H4 (cell line): ENCODE results near the gene PRKAR1A. TPM values are rescaled to one million over a fixed set of nuclear protein-coding genes. Genes with fewer than 3 reads are reported as not detected.
"Not testable (repeated sequence)": the region's sequence is repeated elsewhere in the genome, so short reads cannot be mapped to it uniquely, and the experiment has no call there.

Experiments used
- DNase-seq: peaks from one replicate; pipeline ENCODE4 v3.0.0-alpha.2; 2015; ENCODE audit warnings: low spot score
- total RNA-seq: library from RNA; depleted of rRNA; stranded (reverse); fragments of >200 nt; shearing (Covaris generic); gene quantifications from 2 replicates; pipeline ENCODE4 v1.2.3, GENCODE V29; 2014

PRKAR1A gene
- total RNA-seq, 1 experiment from 2014 or later: 207 TPM

DNA sequence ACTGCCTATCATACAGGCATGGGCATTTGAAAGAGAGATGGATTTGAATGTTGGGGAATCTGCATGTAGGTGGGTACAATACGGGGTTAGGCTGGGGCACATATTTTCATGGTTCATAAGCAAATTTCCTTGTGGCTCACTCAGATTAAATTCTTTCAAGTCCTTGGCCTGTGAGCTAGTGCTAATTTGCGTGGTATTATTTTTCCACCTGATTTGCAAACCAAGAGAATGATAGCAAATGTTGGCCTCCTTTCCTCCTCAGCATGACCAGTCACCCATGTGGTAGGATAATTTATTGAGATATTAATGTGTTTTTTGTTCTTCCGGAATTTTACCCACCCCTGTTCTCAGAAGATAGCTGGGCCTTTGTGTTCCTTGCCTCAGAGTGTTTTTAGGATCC is 66.0 kb downstream of the PRKAR1A start:
- no peak for DNase-seq

DNA sequence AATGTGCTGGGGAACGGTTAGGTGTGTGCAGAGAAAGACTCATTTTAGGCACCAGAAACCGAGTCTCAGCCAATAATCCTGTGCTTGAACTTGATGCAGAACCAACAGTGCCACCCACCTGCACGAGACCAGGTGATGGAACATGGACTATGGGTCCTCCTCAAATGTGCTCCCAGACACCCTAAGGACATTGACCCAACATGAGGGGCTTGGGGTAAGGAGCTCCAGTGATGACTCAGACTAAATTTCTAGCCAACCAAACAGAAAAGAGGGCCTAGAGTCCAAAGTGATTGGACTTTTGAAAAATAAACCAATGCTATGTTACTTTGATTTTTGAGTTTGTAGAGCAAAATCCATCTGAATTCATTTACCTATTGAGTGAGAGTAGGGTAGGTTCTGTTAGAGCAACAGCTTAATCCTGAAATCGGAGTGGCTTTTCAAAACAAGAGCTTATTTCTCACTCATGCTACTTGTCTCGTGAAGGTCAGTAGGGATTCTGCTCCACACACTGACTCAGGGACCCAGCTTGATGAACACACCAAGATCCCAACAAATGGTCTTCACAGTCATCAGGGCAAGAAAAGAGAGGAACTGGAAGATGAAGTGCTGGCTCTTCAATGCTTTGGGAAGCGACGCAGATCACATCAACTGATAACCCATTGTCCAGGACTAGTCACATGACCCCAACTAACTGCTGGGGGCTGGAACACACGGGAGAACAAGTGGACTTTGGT is 67.1 kb downstream of the PRKAR1A start:
- no peak for DNase-seq

DNA sequence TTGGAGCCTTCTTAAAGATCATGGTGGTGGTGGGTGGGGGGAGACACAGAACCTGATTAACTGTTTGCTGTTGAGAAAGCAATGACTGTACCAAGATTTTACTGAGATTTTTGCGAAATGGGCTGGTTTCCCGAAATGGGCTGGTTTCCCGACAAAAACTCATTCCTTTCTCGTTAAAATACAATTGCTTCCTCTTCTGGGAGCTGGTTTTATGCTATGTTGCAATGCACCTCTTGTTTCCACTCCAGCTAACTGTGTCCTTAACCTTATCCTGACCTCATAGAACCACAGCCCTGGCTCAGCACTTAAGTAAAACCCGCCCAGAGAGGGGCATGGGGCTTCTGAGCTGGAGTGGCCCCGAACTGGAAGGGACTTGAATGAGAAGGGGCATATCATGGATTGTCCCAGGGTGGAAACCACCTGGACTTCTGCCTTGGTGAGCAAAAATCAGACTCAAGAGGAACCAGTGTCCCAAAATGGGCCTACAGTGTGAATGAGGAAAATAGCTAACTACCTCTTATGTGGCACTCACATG is 68.1 kb downstream of the PRKAR1A start:
- peak; percentile 67 for DNase-seq

DNA sequence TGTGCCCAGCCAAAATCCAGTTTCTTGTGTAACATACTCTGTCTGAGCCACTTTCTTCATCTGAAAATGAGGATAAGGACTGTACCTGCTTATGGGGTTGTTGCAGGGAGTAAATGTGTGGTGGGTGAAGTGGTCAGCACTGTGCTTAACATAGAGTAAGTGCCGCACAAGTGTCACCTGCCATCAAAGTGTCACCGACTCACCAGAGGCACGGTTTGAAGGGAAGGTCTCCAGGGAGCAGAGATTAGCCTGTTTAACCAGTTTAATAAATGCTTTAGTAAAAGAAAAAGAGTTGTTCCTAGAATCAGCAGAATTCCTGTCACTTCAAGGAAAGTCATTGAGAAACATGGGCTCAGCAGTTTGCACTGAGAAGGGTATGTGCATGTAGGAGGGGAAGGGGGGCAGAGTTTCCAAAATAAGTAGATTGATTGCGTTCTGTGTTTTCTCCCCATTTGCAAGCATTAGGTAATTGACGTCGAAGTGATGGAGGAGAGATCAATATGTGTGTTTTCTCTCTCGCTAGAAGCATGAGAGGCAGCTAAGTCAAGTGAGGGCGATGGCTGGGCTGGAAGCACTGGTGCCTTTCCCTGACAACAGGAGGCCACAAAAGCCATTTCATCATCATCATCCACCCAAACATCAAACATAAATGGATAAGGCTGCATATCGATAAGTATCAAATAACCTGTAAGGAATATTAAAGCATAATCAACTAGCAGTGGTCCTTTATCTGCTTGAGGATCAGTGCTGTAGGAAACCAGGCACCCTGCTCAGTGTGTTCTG is 69.8 kb downstream of the PRKAR1A start:
- DNase-seq: no peak

DNA sequence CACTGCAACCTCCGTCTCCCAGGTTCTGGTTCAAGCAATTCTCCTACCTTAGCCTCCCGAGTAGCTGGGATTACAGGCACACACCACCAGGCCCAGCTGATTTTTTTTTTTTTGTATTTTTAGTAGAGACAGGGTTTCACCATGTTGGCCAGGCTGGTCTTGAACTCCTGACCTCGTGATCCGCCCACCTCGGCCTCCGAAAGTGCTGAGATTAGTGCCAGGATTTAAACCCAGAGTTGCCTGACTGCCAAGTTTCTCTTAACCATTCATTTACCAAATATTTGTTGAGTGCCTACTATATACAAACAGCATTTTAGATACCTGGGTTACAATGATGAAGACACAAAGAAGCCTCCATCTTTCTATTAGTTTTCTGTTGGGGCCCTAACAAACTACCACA is 70.6 kb downstream of the PRKAR1A start:
- not testable (repeated sequence) for DNase-seq

DNA sequence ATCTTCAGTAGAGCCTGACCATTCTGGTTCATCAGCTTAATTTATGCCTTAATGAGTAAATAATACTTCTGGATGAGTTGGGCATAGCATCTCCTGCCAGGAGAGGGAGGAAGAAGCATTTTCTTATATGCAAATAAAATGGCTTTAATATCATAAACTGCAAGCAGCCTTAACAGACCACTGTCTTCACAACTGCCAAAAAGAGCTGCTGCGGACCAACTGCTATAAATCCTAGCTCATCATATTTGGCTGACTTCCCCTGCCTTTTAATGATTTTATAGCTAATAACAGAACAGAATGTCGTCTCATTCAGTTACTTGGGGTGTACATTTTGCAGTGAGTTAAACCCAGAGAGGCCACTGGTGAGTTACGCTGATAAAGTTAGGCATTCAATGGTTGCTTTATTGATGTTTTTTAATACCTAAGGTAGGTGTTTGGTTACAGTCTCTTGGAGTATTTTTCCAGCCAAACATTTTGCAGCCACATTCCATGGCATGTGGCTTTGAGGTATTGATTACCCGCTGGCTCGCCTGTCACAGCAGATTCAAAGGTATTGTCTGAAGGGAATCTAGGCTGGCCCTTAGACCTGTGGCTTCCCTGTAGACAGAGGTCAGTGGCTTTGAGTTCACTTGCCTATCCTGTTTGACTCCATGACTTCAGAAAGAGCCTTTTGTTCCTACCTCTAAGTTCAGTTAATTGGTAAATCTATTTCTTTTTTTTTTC is 72.5 kb downstream of the PRKAR1A start:
- no peak for DNase-seq

DNA sequence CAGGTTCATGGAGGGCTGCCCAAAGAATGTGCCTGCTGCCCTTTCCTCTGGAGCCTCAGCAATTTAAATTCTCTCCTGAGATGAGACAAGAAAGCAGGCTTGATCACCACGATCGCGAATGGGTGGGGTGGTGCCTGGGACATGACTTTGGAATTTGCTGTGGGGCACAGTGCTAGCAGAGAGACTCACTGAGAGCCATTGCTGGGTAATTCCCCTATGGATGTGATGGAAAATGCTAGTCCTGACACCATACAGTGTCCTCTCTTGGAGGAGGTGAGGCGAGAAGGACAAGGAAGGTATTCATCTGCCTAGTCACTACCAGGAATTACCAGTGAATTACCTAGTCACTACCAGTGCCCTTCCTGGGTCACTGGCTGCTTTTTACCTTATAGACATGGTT is 73.4 kb downstream of the PRKAR1A start:
- DNase-seq: no peak

DNA sequence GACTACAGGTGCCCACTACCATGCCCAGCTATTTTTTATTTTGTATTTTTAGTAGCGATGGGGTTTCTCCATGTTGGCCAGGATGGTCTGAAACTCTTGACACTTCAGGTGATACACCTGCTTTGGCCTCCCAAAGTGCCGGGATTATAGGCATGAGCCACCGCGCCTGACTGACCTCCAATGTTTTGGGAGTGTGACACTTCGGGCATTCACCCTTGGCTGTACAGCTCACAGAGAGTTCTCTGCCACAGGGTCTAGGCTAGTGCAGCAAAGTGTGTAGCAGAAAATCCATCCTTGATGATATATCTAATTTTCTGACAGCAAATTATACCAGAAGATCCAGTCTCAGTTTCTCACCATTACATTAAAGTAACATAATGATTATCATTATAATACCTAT is 74.8 kb downstream of the PRKAR1A start:
- DNase-seq: no peak

DNA sequence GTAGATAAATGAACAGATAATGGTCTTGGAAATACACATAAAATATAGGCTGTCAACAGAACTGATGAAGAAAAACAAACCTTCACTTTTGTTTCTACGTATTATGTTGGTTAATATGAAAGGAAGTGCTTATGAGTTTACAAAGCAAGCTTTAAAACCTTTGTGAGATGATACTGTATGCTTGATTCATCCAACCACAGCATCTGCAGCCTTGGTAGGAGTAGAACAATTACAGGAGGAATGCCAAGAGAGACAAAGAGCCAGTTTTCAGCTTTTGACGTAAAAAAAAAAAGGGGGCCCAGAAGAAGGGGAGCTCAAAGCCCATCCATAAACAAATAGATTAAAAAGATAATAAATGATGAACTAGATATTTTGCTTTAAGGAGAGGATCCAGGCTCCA is 75.6 kb downstream of the PRKAR1A start:
- no peak for DNase-seq

DNA sequence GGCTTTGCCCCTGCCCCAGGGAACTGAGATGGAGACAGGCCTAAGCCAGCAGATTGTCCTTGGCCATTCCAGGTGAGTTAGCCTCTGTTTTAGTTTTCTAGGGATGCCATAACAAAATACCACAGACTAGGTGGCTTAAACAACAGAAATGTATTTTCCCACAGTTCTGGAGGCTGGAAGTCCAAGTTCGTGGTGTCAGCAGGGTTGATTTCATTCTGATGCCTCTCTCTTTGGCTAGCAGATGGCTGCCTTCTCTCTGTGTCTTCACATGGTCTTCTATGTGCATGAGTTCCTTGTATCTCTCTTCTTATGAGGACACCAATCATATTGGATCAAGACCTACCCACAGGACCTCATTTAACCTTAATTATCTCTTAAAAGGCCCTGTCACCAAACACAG is 76.1 kb downstream of the PRKAR1A start:
- no peak for DNase-seq

DNA sequence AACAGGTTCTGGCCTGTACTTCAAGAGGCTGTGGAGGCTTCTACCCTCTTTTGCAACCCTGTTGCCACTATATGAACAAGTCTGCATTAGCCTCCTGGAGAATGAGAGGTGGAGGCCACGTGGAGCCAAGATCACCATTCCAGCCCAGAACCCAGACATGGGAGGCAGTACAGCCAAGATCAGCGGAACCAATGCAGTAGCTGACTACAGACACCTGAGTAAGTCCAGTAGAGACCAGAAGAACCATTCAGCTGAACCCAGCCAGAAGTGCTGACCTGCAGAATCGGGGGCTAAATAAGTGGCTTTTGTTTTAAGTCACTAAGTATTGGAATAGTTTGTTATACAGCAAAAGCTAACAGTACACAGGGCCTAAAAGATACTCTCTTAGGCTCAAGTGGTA is 76.9 kb downstream of the PRKAR1A start:
- DNase-seq: no peak

DNA sequence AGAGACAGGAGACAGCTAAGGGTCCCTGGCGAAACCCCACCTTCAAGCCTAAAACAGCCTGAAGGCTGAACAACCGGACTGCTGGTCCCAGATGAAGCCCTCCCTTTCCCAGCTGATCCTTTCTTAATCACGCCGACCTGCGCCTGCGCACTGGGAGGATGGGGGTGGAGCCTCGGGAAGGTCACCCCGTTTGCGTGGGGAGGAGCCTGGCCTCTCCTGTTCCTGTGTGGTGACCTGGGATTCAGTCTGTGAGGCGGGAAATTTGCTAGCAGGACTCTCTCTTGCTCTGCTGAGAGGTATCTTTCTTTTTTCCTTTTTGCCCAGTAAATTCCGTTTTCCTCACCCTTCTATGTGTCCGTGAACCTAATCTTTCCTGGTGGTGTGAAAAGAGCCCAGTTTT is 79.4 kb downstream of the PRKAR1A start:
- no peak for DNase-seq

DNA sequence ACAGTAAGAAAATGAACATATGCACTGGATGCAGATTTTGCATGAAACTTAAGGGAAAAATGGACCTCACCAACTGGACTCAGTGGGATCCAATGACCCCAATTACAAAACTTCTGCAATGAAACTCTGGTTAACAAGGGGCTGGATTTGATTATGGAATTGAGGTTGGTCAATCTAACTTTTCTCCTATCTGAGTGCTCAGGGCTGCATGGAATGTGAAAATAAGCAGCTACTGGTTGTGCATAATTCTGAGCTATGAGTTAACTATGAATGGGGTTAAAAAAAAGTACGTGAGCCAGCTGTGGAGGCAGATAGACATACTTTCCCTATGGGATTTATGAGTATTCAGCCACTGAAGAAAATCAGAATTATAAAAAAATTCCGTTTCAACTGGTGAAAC is 79.8 kb downstream of the PRKAR1A start:
- DNase-seq: no peak

DNA sequence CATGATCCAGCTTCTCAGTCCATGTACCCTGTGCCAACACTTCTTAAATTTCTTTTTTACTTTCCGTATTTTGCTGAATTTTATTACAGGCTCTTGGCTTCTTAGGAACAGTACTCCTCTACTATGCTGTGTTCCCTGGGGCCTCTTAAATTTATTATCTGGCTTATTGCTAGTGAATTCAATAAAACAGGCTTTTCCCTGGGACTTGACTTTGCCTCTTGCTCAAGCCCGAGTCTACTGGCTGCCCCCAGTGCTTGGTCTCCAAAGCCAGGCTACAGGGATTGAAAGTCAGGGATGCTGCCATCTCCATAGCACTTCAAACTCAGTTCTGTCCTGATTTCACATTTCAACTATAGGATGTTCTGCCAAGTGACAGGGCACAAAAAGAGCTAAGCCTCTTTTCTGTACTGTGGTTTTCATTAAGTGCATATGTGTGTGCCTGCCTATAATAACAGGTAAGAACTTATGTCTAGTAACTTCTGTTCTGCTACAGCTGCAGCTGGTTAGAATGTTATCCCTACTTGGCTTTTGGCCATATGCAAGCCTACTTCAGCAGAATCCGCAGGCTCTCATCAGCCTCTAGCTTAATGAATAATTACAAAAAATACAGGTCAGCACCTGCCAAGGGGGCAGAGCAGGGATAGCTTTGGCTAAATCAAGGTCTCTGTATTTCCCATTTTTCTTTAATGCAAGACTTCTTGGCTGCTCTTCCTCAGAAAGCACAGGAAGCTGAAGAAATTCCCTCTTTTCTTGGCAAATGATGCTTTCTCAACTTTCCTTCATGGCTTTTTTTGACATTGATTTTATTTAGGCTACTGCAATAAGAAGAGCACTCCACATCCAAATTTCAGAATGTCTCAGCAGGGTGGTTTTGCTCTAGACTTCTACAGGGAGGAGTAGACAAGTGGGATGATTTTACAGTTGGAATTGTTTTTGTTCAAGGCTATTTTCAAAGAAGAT is 80.7 kb downstream of the PRKAR1A start:
- no peak for DNase-seq

DNA sequence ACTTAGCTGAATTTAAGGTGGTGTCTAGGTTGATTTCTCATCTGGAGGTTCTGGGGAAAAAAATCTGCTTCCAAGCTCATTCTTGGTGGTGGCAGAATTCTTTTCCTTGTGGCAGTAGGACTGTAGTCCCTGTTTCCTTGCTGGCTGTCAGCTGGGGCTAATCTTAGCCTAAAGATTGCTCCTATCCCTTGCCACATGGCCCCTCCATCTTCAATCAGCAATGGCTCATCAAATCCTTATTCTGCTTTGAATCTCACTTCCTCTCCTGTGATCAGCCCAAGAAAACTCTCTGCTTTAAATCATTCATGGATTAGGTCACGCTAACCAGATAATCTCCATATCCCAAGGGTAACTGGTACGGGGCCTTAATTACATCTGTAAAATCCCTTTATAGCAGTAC is 82.3 kb downstream of the PRKAR1A start:
- no peak for DNase-seq

DNA sequence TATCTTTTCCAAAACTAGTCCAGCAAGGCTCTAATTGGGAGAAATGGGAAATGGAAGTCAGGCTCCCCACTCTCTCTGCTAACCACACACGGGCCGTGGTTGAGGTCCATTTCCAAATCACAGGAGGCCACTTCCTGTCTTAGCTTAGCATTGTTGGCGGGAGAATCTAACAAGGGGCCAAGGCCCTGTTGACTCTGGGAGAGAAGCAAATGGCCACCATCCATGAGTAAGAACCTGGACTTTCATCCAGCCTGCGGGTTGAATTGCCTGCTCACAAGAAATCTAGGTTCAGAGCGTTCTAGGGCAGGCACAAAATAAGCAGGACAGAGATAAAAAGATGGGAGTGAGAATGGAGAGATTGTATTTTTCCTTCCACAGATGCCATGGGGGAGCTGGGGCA is 83.3 kb downstream of the PRKAR1A start:
- peak; percentile 35 for DNase-seq

DNA sequence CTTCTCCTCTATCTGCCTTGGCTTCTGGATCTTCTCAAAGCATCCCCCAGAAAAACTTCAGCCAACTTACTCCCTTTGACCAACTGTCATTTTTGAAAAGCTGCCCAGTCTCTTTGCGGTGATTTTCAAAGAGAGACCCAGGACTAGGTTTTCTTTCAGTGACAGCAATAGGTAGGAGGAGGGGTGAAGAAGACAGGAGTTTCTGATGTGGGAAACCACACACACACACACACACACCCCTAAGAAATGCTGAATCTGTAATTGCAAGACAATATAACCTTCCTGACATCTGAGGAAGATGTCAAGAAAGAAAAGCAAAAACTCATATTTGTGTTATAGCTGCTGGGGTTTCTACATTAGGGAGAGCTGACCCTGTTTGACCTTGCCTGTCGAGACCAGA is 83.8 kb downstream of the PRKAR1A start:
- DNase-seq: no peak

DNA sequence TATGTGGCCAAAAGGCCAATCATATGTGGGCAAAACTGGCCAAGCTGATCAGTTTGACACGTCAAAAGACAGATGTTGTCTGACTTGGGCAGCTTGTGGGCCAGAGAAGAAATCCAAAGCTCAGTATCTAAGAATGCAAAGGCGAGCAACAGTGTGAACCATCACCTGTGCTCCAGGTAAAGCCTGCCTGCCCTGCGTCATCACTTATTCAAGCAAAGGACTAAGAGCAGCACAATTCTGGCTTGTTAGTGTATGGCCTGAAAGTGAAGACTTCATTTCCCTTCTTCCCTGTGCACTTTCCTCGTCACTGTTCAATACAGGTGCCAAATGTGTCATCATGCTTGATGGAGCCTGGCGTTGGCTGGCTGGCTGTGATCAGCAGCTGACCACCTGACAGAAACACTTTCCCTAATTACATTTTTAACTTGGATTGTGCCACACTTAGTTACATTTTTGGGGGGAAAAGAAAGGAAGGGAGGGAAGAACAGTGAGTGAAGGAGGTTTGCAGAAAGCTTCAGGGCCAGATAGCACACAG is 84.2 kb downstream of the PRKAR1A start:
- no peak for DNase-seq

DNA sequence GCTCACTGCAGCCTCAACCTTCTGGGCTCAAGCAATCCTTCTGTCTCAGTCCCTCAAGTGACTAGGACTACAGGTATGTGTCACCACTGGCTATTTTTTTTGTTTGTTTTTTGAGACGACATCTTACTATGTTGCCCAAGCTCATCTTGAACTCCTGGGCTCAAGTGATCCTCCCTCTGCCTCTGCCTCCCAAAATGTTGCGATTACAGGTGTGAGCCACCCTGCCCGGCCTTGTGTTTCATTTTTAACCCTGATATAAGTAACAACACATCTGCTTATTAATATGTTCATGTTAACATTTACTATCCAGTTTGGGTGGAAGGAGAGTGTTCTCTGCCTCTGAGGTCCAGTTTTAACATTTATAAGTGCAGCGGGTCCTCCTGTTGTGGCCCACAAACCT is 85.8 kb downstream of the PRKAR1A start:
- no peak for DNase-seq

DNA sequence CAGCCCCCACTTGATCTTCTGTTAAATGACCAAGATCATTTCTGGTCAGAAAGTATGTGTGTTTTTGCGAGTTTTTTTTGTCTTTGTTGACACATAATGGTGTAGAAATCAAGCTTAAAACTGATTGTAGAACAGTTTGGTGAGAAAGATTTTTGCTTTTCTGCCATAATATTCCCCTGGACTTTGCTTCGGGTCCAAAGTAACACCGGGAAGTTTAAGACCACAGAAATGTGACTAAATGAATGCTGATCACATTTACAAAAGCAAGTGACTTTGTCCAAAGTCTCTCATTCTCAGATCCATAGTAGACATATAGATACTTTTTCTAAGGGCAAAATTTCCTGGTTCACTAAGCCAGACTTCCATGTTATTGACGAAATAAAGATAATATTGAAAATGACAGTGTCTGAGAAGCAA is 86.3 kb downstream of the PRKAR1A start:
- DNase-seq: no peak

DNA sequence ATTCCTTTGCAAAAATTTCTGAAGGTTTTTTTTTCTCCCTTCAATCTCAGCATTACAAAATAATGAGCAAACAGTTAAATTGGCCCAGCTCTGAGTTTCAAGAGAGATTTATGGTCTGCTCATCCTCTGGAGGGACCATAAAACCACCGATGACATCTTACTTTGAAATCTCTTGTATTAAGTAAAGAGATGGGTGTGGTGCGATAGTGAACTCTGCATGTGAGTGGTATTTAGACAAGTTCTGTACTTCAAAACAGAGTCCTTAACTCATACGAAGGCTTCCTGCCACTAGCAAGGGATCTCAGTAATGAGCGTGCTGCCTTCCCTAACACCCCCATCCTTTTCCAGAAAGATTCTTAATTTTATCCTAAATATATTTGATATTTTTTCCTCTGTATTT is 86.9 kb downstream of the PRKAR1A start:
- no peak for DNase-seq
